ENCODE data around the gene CAPZA1. TPM values are rescaled to one million over a fixed set of nuclear protein-coding genes. Genes with fewer than 3 reads are reported as not detected.

CAPZA1 gene
- total RNA-seq, 1 experiment from 2014 or later: 148 TPM

GRCh38 chr1:112714313-112715263, 95.0 kb downstream of the CAPZA1 start:
- Histone ChIP-seq H3K9me3 (ENCODE audit: control insufficient read depth in 1 of 2, insufficient read depth in 1 of 2, low read depth in 1 of 2, low read length in 2 of 2) (no peaks in the 10 kb centered on the region), H3K27me3 (ENCODE audit: insufficient read depth, low read length) (no peaks in the 10 kb centered on the region), H4K20me1 (ENCODE audit: insufficient read depth) (no peaks in the 10 kb centered on the region), H3K27ac (ENCODE audit: low read depth, low read length) (peak overlapping the region; percentile 34; the same call in 1 of the 2 replicates), H3K4me3 (replicated peaks in 1 of 2; ENCODE audit: low read depth in 1 of 2, low read length in 2 of 2) (peak overlapping the region; percentile 58 to 75), H3K4me1 (ENCODE audit: control insufficient read depth in 1 of 2, insufficient read depth in 2 of 2, low read length in 2 of 2) (peaks cover 18 to 39% of the 10 kb centered on the region in 2 experiments), H3K9ac (ENCODE audit: low read length) (peak overlapping the region; percentile 72), H3K9me2 (ENCODE audit: insufficient read depth) (no peaks in the 10 kb centered on the region), H2AFZ (ENCODE audit: low read depth, low read length, poor library complexity, severe bottlenecking) (no peak overlapping the region), H3K79me2 (ENCODE audit: insufficient read depth, low read length) (no peaks in the 10 kb centered on the region), H3K4me2 (ENCODE audit: low read length) (peak overlapping the region; percentile 99), H3K36me3 (ENCODE audit: control insufficient read depth in 1 of 2, insufficient read depth in 2 of 2, low read length in 2 of 2) (no peaks in the 10 kb centered on the region)
- ChIA-PET RAD21 (ENCODE audit: low non-redundant PET in 1 of 2, low total read pairs in 2 of 2, uncharacterized antibody in 2 of 2, unreplicated experiment in 2 of 2) (interaction anchor here (0.7 to 3.3 kb wide), 6 partner anchors 90 to 345 kb away, joined by 3 to 16 read pairs (median 4); no protein-coding TSS in a partner anchor), CTCF (interaction anchor here (0.6 to 4.3 kb wide), 13 partner anchors 10 to 1352 kb away, joined by 3 to 114 read pairs (median 8); partner anchors contain the start of gene LRIG2), POLR2A (interaction anchor here (0.9 to 3.5 kb wide), 6 partner anchors 10 to 358 kb away, joined by 3 to 16 read pairs (median 6); partner anchors contain the start of genes LRIG2 and SLC16A1)
- intact Hi-C loops (cut with micrococcal nuclease): loop anchor here (5.0 kb wide), 2 partner anchors 168 to 243 kb away; partner anchors contain the start of gene SLC16A1
- peak; percentile 50; the same call in 1 of the 2 replicates for TF ChIP-seq POLR2AphosphoS5 (IDR thresholded peaks at IDR 0.05; ENCODE audit: low read depth, low read length)
- TF ChIP-seq REST (IDR thresholded peaks at IDR 0.05; ENCODE audit: low read depth): no peak
- peak; percentile 48; the same call in 1 of the 2 replicates for TF ChIP-seq MAX (IDR thresholded peaks at IDR 0.05)
- TF ChIP-seq ZNF274 (IDR thresholded peaks at IDR 0.05; ENCODE audit: low read depth, low read length): no peak
- 0 out of 6 replicates have a peak, but pooled peaks of 1 of the 3 experiments have one; percentile 4 for TF ChIP-seq CTCF (IDR thresholded peaks at IDR 0.05 in 2 of 3, conservative IDR thresholded peaks at IDR 0.05 in 1 of 3; ENCODE audit: borderline replicate concordance in 1 of 3, insufficient read depth in 1 of 3, low read depth in 2 of 3, low read length in 2 of 3)
- TF ChIP-seq EGR1 (IDR thresholded peaks at IDR 0.05; ENCODE audit: low read depth): peak; percentile 43; the same call in 1 of the 2 replicates
- DNase-seq (ENCODE audit: low read depth, low spot score): no peak
- TSS peak; percentile 40 for BruUV-seq (replicated peaks)
- ATAC-seq: peak; percentile 28
